Ecto neural progenitor cell (in vitro differentiated cells): ENCODE data around the gene SLC25A22.
A peak's percentile ranks its signal among the peaks of the same experiment; 100 is the strongest.

ENCODE experiments used
- DNase-seq: peaks from one replicate; pipeline ENCODE4 v3.0.0-alpha.2; 2018; ENCODE audit warnings: low spot score

Gene SLC25A22

GRCh38 chr11:798093-798713, at the start of gene SLC25A22:
SLC25A22 (minus strand) TSS chr11:798281; CDS start chr11:795006, 3,275 bp downstream.
- DNase-seq, result peak; percentile 91

- DNase-seq, result no peak
Observed at GRCh38 chr11:847876-848275, 49.8 kb upstream of the SLC25A22 start.

DNA sequence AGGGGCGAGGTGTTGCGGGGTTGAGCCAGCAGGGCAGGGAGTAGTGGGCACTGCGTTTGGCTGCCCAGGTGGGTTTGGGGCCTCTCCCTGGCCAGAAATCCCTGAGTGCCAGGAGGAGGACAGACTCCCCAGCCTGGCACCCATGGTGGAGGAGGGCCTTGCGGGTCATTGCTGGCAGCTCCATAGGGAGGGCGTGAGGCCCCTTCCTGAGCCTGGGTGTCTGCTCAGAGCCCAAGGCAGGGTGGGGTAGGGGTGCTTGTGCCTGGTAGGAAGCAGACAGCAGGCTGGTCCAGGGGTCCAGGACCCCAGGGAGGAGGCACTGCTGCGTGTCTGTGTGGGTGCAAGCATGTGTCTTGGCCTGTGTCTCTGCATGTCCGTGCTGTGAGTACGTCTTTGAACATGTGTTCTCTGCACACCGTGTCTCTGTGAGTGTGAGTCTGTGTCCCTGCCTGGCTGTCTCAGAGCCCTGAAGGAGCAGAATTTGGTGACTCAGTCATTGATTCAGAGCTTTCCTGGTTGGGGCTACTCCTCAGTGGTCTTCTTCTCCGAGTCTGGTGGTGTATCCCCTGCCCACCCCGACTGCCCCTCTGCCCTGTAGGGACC, 48.5 kb upstream of the SLC25A22 start:
- no peak for DNase-seq

GRCh38 chr11:845872-846495, 47.9 kb upstream of the SLC25A22 start:
- DNase-seq, result no peak

- peak; percentile 84 for DNase-seq
Observed at GRCh38 chr11:844693-845644, 46.9 kb upstream of the SLC25A22 start.

- peak; percentile 85 for DNase-seq
Observed at GRCh38 chr11:843818-844692, 46.0 kb upstream of the SLC25A22 start.

DNA sequence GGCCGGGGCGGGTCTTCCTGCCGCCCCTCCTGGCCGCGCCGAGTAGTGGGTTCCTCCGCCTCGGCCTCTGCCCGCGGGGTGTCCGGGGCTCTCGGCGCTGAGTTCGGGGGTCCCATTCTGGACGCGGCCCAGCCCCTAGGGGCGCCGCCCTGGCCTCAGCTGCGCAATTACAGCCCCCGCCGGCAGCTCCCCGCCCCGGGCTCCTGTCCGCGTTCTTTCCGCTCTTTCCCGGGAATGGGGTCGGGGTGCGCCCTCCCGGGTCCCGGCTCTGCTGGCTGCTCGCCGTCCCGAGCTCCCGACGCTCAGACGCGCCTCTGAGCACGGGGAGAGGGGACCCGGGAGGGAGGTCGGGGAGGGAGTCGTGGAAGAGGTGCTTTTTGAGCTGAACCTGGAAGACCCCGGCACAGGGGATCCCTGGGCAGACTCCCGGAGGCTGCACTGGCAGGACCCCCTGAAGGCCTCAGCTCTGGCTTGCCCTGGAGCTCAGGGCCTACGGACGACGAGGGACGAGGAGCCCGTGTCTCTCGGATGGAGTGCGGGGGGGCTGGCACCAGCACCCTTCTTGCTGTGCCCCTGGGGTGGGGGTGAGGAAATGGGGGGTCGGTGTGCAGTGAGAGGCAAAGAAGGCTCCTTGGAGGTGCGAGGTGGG, 45.1 kb upstream of the SLC25A22 start:
- no peak for DNase-seq

DNA sequence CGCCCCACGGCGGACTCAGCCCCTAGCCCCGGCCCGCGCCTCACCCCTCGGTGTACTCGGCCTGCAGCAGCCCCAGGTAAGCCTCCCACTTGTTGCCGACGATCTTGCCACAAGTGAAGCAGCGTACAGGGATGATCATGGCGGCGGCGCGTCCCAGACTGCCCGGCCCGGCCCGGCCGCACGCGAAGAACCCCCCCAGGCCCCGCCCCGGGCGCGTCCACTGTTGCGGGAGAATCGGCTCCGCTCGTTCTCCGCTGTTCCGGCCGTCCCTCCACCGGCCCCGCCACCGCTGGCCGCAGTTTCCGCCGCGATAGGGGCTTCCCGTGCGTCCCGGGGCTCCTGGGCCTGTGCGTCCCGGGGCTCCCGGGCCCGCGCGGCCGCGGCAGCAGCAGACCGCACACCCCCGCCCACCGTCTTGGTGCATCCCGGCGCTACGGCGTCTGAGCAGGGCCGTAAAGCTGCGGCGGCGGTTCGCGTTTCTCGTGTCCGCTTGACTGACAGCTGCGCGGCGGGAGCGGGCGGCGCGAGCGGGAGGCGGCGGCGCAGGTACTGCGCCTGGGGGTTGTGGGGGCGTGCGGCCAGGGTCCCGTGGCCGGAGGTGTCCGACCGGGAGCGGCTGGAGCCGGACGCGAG, 44.4 kb upstream of the SLC25A22 start, which contains the start of the genes POLR2L and TSPAN4:
Gene POLR2L (minus strand): TSS at position 160 of the 633 bp plus-strand sequence. CDS start 21 bp downstream, at position 139.
Gene TSPAN4 (plus strand): TSS at position 483 of the 633 bp plus-strand sequence. CDS start 7,453 bp downstream, outside the sequence.
- DNase-seq, result peak; percentile 96

GRCh38 chr11:841981-842369, 43.9 kb upstream of the SLC25A22 start:
- no peak for DNase-seq

GRCh38 chr11:839875-840617, 42.0 kb upstream of the SLC25A22 start:
- DNase-seq, result no peak

GRCh38 chr11:839280-839623, 41.2 kb upstream of the SLC25A22 start:
- no peak for DNase-seq

DNA sequence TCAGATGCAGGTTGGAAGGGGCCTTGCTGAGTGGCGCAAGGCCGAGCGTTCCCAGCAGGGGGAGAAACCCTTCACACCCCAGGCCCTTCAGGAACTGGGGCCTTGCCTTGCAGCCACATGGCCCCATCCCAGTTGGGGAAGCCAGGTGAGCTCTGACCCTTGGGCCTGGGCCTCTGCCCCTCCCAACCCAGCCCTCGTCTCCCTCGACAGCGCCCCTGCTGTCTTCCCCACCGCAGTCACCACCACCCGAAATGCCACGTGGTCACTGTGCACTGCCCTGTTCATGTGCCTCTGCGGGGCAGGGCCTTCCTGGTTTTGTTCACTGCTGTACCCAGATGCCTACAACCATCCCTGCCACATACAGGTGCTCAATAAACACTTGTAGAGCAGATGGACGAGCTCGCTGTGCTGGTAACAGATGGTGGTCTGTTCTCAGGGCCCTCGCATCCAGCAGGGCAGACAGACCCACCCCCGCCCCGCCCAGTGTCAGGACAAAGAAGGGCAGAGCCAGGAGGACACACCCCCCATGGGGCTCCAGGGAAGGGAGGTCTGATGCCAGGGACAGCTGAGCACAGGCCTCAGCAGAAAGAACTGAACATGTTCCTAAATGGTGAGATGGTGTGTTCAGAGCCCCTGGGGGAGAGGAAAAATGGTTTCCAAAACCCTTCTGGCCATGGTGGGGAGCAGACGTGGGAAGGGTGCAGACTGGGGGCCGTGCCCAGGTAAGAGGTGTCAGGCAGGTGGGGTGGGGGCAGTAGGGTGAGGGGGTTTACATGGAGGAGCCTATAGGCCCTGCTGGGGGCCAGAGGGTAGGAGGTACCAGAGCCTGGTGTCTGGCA, 40.6 kb upstream of the SLC25A22 start:
- DNase-seq, result no peak

DNA sequence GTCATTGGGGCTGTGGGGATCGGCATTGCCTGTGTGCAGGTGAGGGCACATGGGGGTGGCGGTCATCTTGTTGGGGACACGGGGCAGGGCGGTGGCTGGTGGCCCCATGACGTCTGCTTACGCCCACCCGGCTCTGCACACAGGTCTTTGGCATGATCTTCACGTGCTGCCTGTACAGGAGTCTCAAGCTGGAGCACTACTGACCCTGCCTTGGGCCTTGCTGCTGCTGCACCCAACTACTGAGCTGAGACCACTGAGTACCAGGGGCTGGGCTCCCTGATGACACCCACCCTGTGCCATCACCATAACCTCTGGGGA, 39.9 kb upstream of the SLC25A22 start:
- DNase-seq, result no peak

- DNase-seq, result no peak
Observed at GRCh38 chr11:837189-837989, 39.3 kb upstream of the SLC25A22 start.

- no peak for DNase-seq
Observed at GRCh38 chr11:836700-837099, 38.6 kb upstream of the SLC25A22 start.

DNA sequence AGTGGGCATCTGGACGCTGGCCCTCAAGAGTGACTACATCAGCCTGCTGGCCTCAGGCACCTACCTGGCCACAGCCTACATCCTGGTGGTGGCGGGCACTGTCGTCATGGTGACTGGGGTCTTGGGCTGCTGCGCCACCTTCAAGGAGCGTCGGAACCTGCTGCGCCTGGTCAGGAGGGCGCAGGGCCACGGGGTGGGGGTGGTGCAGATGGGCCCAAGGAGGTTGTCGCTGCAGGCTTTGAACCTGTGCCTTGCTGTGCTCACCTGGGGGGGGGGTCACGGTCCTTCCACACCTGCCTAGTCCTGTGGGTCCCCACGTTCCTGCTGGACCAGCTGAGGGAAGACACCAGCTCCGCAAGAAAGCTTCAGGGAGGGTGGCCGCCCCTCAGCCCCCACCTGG, 38.2 kb upstream of the SLC25A22 start:
- DNase-seq, result no peak

- no peak for DNase-seq
Observed at GRCh38 chr11:834371-835316, 36.6 kb upstream of the SLC25A22 start.
